CD4-positive, alpha-beta T cell treated with Interleukin-4 for 1 hour (primary cell): ENCODE data around the gene GNRH2.
A peak's percentile ranks its signal among the peaks of the same experiment; 100 is the strongest.
"Not testable (repeated sequence)": the region's sequence is repeated elsewhere in the genome, so short reads cannot be mapped to it uniquely, and the experiment has no call there.

Experiments
- DNase-seq, 2 donors: peaks; one replicate each; pipeline ENCODE4 v3.0.0-alpha.2; 2020 to 2022

GNRH2 gene

GRCh38 chr20:3044336-3044965 lies 1.0 kb downstream of the GNRH2 start:
- no peak for DNase-seq

GRCh38 chr20:3045042-3045815 lies 1.8 kb downstream of the GNRH2 start:
- DNase-seq: peak; percentile 56 to 62

- peak; percentile 74 to 76 for DNase-seq
These were observed 2.6 kb downstream of the GNRH2 start, which contains the start of gene MRPS26 for GRCh38 chr20:3045816-3046676. MRPS26 (plus strand) TSS chr20:3046052; CDS start chr20:3046069, 17 bp downstream.

- DNase-seq: no peak
These were observed 3.4 kb downstream of the GNRH2 start for GRCh38 chr20:3046677-3047462.

GRCh38 chr20:3047486-3048419 lies 4.3 kb downstream of the GNRH2 start:
- DNase-seq: no peak

GRCh38 chr20:3051385-3052019 lies 8.1 kb downstream of the GNRH2 start:
- no peak for DNase-seq

- no peak for DNase-seq
These were observed 16.1 kb downstream of the GNRH2 start for GRCh38 chr20:3059489-3059888.

- not testable (repeated sequence) for DNase-seq
These were observed 20.7 kb downstream of the GNRH2 start for GRCh38 chr20:3064119-3064518.

GRCh38 chr20:3067139-3068014 lies 24.0 kb downstream of the GNRH2 start:
- no peak for DNase-seq

GRCh38 chr20:3068075-3068474 lies 24.7 kb downstream of the GNRH2 start:
- DNase-seq: no peak

GRCh38 chr20:3068986-3069900 lies 25.8 kb downstream of the GNRH2 start:
- peak; percentile 31 to 45 for DNase-seq

GRCh38 chr20:3070725-3071124 lies 27.3 kb downstream of the GNRH2 start:
- no peak for DNase-seq

GRCh38 chr20:3071266-3071609 lies 27.8 kb downstream of the GNRH2 start:
- no peak for DNase-seq

- DNase-seq: peak; percentile 77 to 79
These were observed 28.4 kb downstream of the GNRH2 start, which contains the start of gene OXT for GRCh38 chr20:3071610-3072529. OXT (plus strand) TSS chr20:3071620; CDS start chr20:3071656, 36 bp downstream.

GRCh38 chr20:3072530-3073250 lies 29.3 kb downstream of the GNRH2 start:
- no peak for DNase-seq

- not testable (repeated sequence) for DNase-seq
These were observed 29.8 kb downstream of the GNRH2 start for GRCh38 chr20:3073251-3073643.

- DNase-seq: no peak
These were observed 31.4 kb downstream of the GNRH2 start for GRCh38 chr20:3074812-3075211.
